ENCODE data around the gene PLA2G4D. TPM values are rescaled to one million over a fixed set of nuclear protein-coding genes. Genes with fewer than 3 reads are reported as not detected.

PLA2G4D gene
- total RNA-seq, 1 experiment from 2014 or later, result 0.17 TPM

GRCh38 chr15:42048821-42049200 lies 45.6 kb downstream of the PLA2G4D start:
- Histone ChIP-seq H3K36me3 (replicated peaks; ENCODE audit: control insufficient read depth, insufficient read depth, low read length) (no peaks in the 10 kb centered on the region), H3K4me3 (ENCODE audit: insufficient read depth, low read depth, low read length) (no peak overlapping the region), H3K27me3 (ENCODE audit: control insufficient read depth, insufficient read depth, low read length) (no peaks in the 10 kb centered on the region)
- peak; percentile 59 for DNase-seq

GRCh38 chr15:42048080-42048820 lies 46.1 kb downstream of the PLA2G4D start:
- no peak for DNase-seq
- no peak overlapping the region for H3K4me3 ChIP-seq (ENCODE audit: insufficient read depth, low read depth, low read length)
- no peaks in the 10 kb centered on the region for H3K36me3 ChIP-seq (replicated peaks; ENCODE audit: control insufficient read depth, insufficient read depth, low read length)
- H3K27me3 ChIP-seq (ENCODE audit: control insufficient read depth, insufficient read depth, low read length), result no peaks in the 10 kb centered on the region

- no peaks in the 10 kb centered on the region for H3K36me3 ChIP-seq (replicated peaks; ENCODE audit: control insufficient read depth, insufficient read depth, low read length)
- no peak for DNase-seq
- no peak overlapping the region for H3K4me3 ChIP-seq (ENCODE audit: insufficient read depth, low read depth, low read length)
- H3K27me3 ChIP-seq (ENCODE audit: control insufficient read depth, insufficient read depth, low read length), result no peaks in the 10 kb centered on the region
Observed at GRCh38 chr15:42046597-42046996, 47.8 kb downstream of the PLA2G4D start.

- no peak for DNase-seq
- H3K36me3 ChIP-seq (replicated peaks; ENCODE audit: control insufficient read depth, insufficient read depth, low read length), result no peaks in the 10 kb centered on the region
- no peak overlapping the region for H3K4me3 ChIP-seq (ENCODE audit: insufficient read depth, low read depth, low read length)
- H3K27me3 ChIP-seq (ENCODE audit: control insufficient read depth, insufficient read depth, low read length), result no peaks in the 10 kb centered on the region
Observed at GRCh38 chr15:42045211-42045615, 49.1 kb downstream of the PLA2G4D start.

- Histone ChIP-seq H3K27me3 (ENCODE audit: control insufficient read depth, insufficient read depth, low read length) (no peaks in the 10 kb centered on the region), H3K4me3 (ENCODE audit: insufficient read depth, low read depth, low read length) (no peak overlapping the region), H3K36me3 (replicated peaks; ENCODE audit: control insufficient read depth, insufficient read depth, low read length) (no peaks in the 10 kb centered on the region)
- DNase-seq, result no peak
Observed at GRCh38 chr15:42042602-42043400, 51.6 kb downstream of the PLA2G4D start.

- Histone ChIP-seq H3K27me3 (ENCODE audit: control insufficient read depth, insufficient read depth, low read length) (no peaks in the 10 kb centered on the region), H3K36me3 (replicated peaks; ENCODE audit: control insufficient read depth, insufficient read depth, low read length) (no peaks in the 10 kb centered on the region), H3K4me3 (ENCODE audit: insufficient read depth, low read depth, low read length) (no peak overlapping the region)
- no peak for DNase-seq
Observed at GRCh38 chr15:42038401-42038800, 56.0 kb downstream of the PLA2G4D start.

- no peak for DNase-seq
- H3K4me3 ChIP-seq (ENCODE audit: insufficient read depth, low read depth, low read length), result no peak overlapping the region
- H3K27me3 ChIP-seq (ENCODE audit: control insufficient read depth, insufficient read depth, low read length), result no peaks in the 10 kb centered on the region
- no peaks in the 10 kb centered on the region for H3K36me3 ChIP-seq (replicated peaks; ENCODE audit: control insufficient read depth, insufficient read depth, low read length)
Observed at GRCh38 chr15:42037656-42038055, 56.7 kb downstream of the PLA2G4D start.

- H3K4me3 ChIP-seq (ENCODE audit: insufficient read depth, low read depth, low read length), result no peak overlapping the region
- H3K36me3 ChIP-seq (replicated peaks; ENCODE audit: control insufficient read depth, insufficient read depth, low read length), result no peaks in the 10 kb centered on the region
- no peaks in the 10 kb centered on the region for H3K27me3 ChIP-seq (ENCODE audit: control insufficient read depth, insufficient read depth, low read length)
- no peak for DNase-seq
Observed at GRCh38 chr15:42036966-42037365, 57.4 kb downstream of the PLA2G4D start.

- Histone ChIP-seq H3K27me3 (ENCODE audit: control insufficient read depth, insufficient read depth, low read length) (no peaks in the 10 kb centered on the region), H3K36me3 (replicated peaks; ENCODE audit: control insufficient read depth, insufficient read depth, low read length) (no peaks in the 10 kb centered on the region), H3K4me3 (ENCODE audit: insufficient read depth, low read depth, low read length) (no peak overlapping the region)
- peak; percentile 70 for DNase-seq
Observed at GRCh38 chr15:42036112-42036905, 58.1 kb downstream of the PLA2G4D start.

- no peak overlapping the region for H3K4me3 ChIP-seq (ENCODE audit: insufficient read depth, low read depth, low read length)
- H3K27me3 ChIP-seq (ENCODE audit: control insufficient read depth, insufficient read depth, low read length), result no peaks in the 10 kb centered on the region
- DNase-seq, result peak; percentile 64
- H3K36me3 ChIP-seq (replicated peaks; ENCODE audit: control insufficient read depth, insufficient read depth, low read length), result no peaks in the 10 kb centered on the region
Observed at GRCh38 chr15:42035435-42035761, 59.0 kb downstream of the PLA2G4D start.

GRCh38 chr15:42034628-42035434 lies 59.5 kb downstream of the PLA2G4D start:
- no peak overlapping the region for H3K4me3 ChIP-seq (ENCODE audit: insufficient read depth, low read depth, low read length)
- H3K27me3 ChIP-seq (ENCODE audit: control insufficient read depth, insufficient read depth, low read length), result no peaks in the 10 kb centered on the region
- no peaks in the 10 kb centered on the region for H3K36me3 ChIP-seq (replicated peaks; ENCODE audit: control insufficient read depth, insufficient read depth, low read length)
- DNase-seq, result no peak

GRCh38 chr15:42033214-42033873 lies 61.0 kb downstream of the PLA2G4D start:
- no peaks in the 10 kb centered on the region for H3K27me3 ChIP-seq (ENCODE audit: control insufficient read depth, insufficient read depth, low read length)
- H3K36me3 ChIP-seq (replicated peaks; ENCODE audit: control insufficient read depth, insufficient read depth, low read length), result no peaks in the 10 kb centered on the region
- DNase-seq, result peak; percentile 13
- no peak overlapping the region for H3K4me3 ChIP-seq (ENCODE audit: insufficient read depth, low read depth, low read length)

- peak; percentile 15 for DNase-seq
- Histone ChIP-seq H3K27me3 (ENCODE audit: control insufficient read depth, insufficient read depth, low read length) (no peaks in the 10 kb centered on the region), H3K36me3 (replicated peaks; ENCODE audit: control insufficient read depth, insufficient read depth, low read length) (no peaks in the 10 kb centered on the region), H3K4me3 (ENCODE audit: insufficient read depth, low read depth, low read length) (no peak overlapping the region)
Observed at GRCh38 chr15:42032376-42033213, 61.8 kb downstream of the PLA2G4D start.
